Endodermal cell (in vitro differentiated cells): ENCODE results near the gene MPZL3. TPM values are rescaled to one million over a fixed set of nuclear protein-coding genes. Genes with fewer than 3 reads are reported as not detected.

Source experiments
- DNase-seq: peaks from one replicate; pipeline ENCODE4 v3.0.0-alpha.2; 2017
- H3K27ac ChIP-seq: 2 replicates; pipeline ENCODE4 v1.5.1; 2013; ENCODE audit warnings: mild to moderate bottlenecking, low read depth, low read length, moderate library complexity
- H3K27me3 ChIP-seq: 2 replicates; pipeline ENCODE4 v1.6.1; 2013; ENCODE audit warnings: mild to moderate bottlenecking, low read length, moderate library complexity; ENCODE audit not compliant: insufficient read depth, control insufficient read depth, poor library complexity, severe bottlenecking
- H3K36me3 ChIP-seq: 2 replicates; pipeline ENCODE4 v1.7.0; 2013; ENCODE audit warnings: mild to moderate bottlenecking, low read length, moderate library complexity; ENCODE audit not compliant: control insufficient read depth, insufficient read depth
- H3K4me1 ChIP-seq: one replicate; pipeline ENCODE4 v1.7.0; 2013; ENCODE audit warnings: low read length; ENCODE audit not compliant: control insufficient read depth, insufficient read depth
- H3K4me3 ChIP-seq: 2 replicates; pipeline ENCODE4 v1.5.1; 2013; ENCODE audit warnings: mild to moderate bottlenecking, low read length, moderate library complexity
- H3K9ac ChIP-seq: 2 replicates; pipeline ENCODE4 v1.6.1; 2013; ENCODE audit warnings: mild to moderate bottlenecking, low read length, moderate library complexity; ENCODE audit not compliant: poor library complexity, severe bottlenecking; ENCODE audit errors: extremely low read depth
- H3K9me3 ChIP-seq: 2 replicates; pipeline ENCODE4 v1.6.1; 2013; ENCODE audit warnings: mild to moderate bottlenecking, low read length, moderate library complexity; ENCODE audit not compliant: control insufficient read depth
- H3K27ac Mint-ChIP-seq: 2 replicates; pipeline ENCODE4 v1.8.0; 2020; ENCODE audit warnings: mixed read lengths
- H3K27me3 Mint-ChIP-seq: 2 replicates; pipeline ENCODE4 v1.8.0; 2021; ENCODE audit warnings: mild to moderate bottlenecking, mixed read lengths; ENCODE audit not compliant: insufficient read depth
- H3K36me3 Mint-ChIP-seq: 2 replicates; pipeline ENCODE4 v1.8.0; 2020; ENCODE audit warnings: low read depth, mixed read lengths
- H3K4me1 Mint-ChIP-seq: 2 replicates; pipeline ENCODE4 v1.8.0; 2020; ENCODE audit warnings: mixed read lengths
- H3K4me3 Mint-ChIP-seq: 2 replicates; pipeline ENCODE4 v1.8.0; 2020; ENCODE audit warnings: mild to moderate bottlenecking, moderate library complexity, mixed read lengths
- H3K9me3 Mint-ChIP-seq: 2 replicates; pipeline ENCODE4 v1.8.0; 2020; ENCODE audit warnings: mild to moderate bottlenecking, mixed read lengths
- CTCF ChIP-seq: fragments of 200-600 bp; sonication (generic); conservative IDR thresholded peaks from 2 replicates; pipeline ENCODE4 v1.5.0; 2021; ENCODE audit warnings: antibody characterized with exemption, mild to moderate bottlenecking
- WGBS, 2 experiments: methylation state at CpG; one replicate each; pipeline versions ENCODE4 v1.1.5 to v1.1.7; 2013; ENCODE audit warnings: missing lambda C conversion rate in 2 of 2, mixed read lengths in 1 of 2; ENCODE audit not compliant: insufficient coverage in 1 of 2, insufficient read length in 1 of 2; 5-methylcytosine and 5-hydroxymethylcytosine counted together
- total RNA-seq, 2 donors: library from RNA; stranded (reverse); fragmentation: NEBNext Ultra II Directional in 1 of 2; extraction: Animal tissue kit (Norgen Biotek cat#: 25700) in 1 of 2; gene quantifications; 2 replicates in 1 of 2; 3 replicates in 1 of 2; pipeline ENCODE4 v1.2.1, GENCODE V29; 2021

Gene MPZL3
- total RNA-seq, 2 donors from 2014 or later: 4.1 to 5.7 TPM

- no peaks in the 10 kb centered on the region for H3K36me3 ChIP-seq
- WGBS, 2 experiments: 69 to 81% methylated on average over 3 to 5 of the region's 5 CpGs
- no peak overlapping the region for H3K9ac ChIP-seq
- H3K27me3 ChIP-seq: peaks cover 18% of the 10 kb centered on the region
- Mint-ChIP-seq H3K36me3 (no peaks in the 10 kb centered on the region), H3K9me3 (no peaks in the 10 kb centered on the region), H3K27ac (no peak overlapping the region), H3K4me1 (no peaks in the 10 kb centered on the region), H3K4me3 (no peak overlapping the region), H3K27me3 (peaks cover 27% of the 10 kb centered on the region)
- peak; percentile 75 for DNase-seq
- no peak overlapping the region for H3K27ac ChIP-seq
- H3K9me3 ChIP-seq: no peaks in the 10 kb centered on the region
- no peak for TF ChIP-seq CTCF
- no peak overlapping the region for H3K4me3 ChIP-seq
- no peaks in the 10 kb centered on the region for H3K4me1 ChIP-seq
Observed at GRCh38 chr11:118295199-118295598, 43.0 kb upstream of the MPZL3 start.

- Mint-ChIP-seq H3K9me3 (peaks cover 3% of the 10 kb centered on the region), H3K4me1 (no peaks in the 10 kb centered on the region), H3K27ac (no peak overlapping the region), H3K4me3 (no peak overlapping the region), H3K27me3 (peaks cover 30% of the 10 kb centered on the region), H3K36me3 (no peaks in the 10 kb centered on the region)
- no peak for TF ChIP-seq CTCF
- no peaks in the 10 kb centered on the region for H3K4me1 ChIP-seq
- 100% methylated on average over 1 to 2 of the region's 2 CpGs for WGBS, 2 experiments
- H3K27ac ChIP-seq: no peak overlapping the region
- H3K9me3 ChIP-seq: no peaks in the 10 kb centered on the region
- no peak overlapping the region for H3K9ac ChIP-seq
- H3K36me3 ChIP-seq: no peaks in the 10 kb centered on the region
- no peak overlapping the region for H3K4me3 ChIP-seq
- no peak for DNase-seq
- H3K27me3 ChIP-seq: peaks cover 18% of the 10 kb centered on the region
Observed at GRCh38 chr11:118294053-118294452, 41.9 kb upstream of the MPZL3 start.

DNA sequence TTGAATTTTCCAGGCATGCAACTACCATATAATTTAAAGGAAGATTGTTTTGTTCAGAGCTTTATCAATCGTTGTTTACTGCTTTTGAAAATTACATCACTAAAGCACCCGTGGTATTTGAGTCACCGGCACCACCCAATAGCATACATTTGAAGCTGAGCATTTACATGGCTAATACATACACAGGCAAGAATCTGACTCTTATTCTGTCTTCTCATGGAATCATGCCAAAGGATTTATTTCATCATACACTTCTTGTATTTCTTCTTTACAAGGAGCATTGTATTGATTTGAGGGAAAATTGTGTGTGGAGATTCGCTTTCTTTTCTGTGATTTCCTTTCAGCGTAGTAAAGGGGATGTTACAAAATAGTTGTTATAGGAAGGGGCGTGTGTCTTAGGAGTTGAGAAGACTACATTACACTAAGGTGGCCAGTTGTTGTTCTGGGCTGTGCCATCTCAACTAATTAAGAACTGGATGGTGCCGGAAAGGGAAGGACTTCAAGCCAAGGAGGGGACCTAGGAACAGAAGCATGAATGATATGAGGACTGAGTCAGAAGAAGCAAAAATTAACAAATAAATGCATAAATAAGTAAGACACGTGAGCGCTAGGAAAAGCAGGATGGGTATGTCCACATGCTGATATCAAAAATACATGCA lies 39.4 kb upstream of the MPZL3 start:
- 87 to 89% methylated on average over 8 to 9 of the region's 9 CpGs for WGBS, 2 experiments
- no peak overlapping the region for H3K27ac Mint-ChIP-seq
- peaks cover 33% of the 10 kb centered on the region for H3K27me3 Mint-ChIP-seq

More for the DNA sequence above, 39.4 kb upstream of the MPZL3 start:
- no peak overlapping the region for H3K27ac ChIP-seq
- H3K36me3 ChIP-seq: no peaks in the 10 kb centered on the region
- DNase-seq: no peak
- H3K27me3 ChIP-seq: peaks cover 18% of the 10 kb centered on the region
- H3K9ac ChIP-seq: no peak overlapping the region
- no peak for TF ChIP-seq CTCF
- H3K4me3 ChIP-seq: no peak overlapping the region
- H3K4me1 Mint-ChIP-seq: no peaks in the 10 kb centered on the region
- H3K4me3 Mint-ChIP-seq: no peak overlapping the region
- H3K36me3 Mint-ChIP-seq: no peaks in the 10 kb centered on the region
- H3K9me3 ChIP-seq: no peaks in the 10 kb centered on the region
- H3K4me1 ChIP-seq: no peaks in the 10 kb centered on the region
- peaks cover 3% of the 10 kb centered on the region for H3K9me3 Mint-ChIP-seq
